Cortex of kidney (tissue), 1 donor: ENCODE data around the gene SPOCD1.

Experiments used
- DNase-seq: peaks from one replicate; lab custom pipeline; 2025; lab: John Stamatoyannopoulos, UW

Gene SPOCD1

GRCh38 chr1:31771891-31772668 lies 43.7 kb downstream of the SPOCD1 start:
- no peak for DNase-seq

GRCh38 chr1:31769720-31770390 lies 46.0 kb downstream of the SPOCD1 start:
- no peak for DNase-seq

GRCh38 chr1:31768939-31769704 lies 46.7 kb downstream of the SPOCD1 start:
- no peak for DNase-seq

GRCh38 chr1:31768407-31768907 lies 47.4 kb downstream of the SPOCD1 start:
- no peak for DNase-seq

GRCh38 chr1:31767225-31767624 lies 48.6 kb downstream of the SPOCD1 start:
- no peak for DNase-seq

GRCh38 chr1:31765516-31765915 lies 50.3 kb downstream of the SPOCD1 start:
- DNase-seq = no peak

GRCh38 chr1:31765041-31765467 lies 50.8 kb downstream of the SPOCD1 start:
- no peak for DNase-seq

GRCh38 chr1:31764312-31765040 lies 51.3 kb downstream of the SPOCD1 start, which contains the start of gene ADGRB2:
TSS of gene ADGRB2 (minus strand) at chr1:31764340. CDS start at chr1:31757221, 7,119 bp downstream.
- no peak for DNase-seq

- DNase-seq = no peak
These were observed 52.0 kb downstream of the SPOCD1 start for GRCh38 chr1:31763671-31764311.

GRCh38 chr1:31762726-31763670 lies 52.8 kb downstream of the SPOCD1 start:
- no peak for DNase-seq

GRCh38 chr1:31762323-31762722 lies 53.5 kb downstream of the SPOCD1 start:
- no peak for DNase-seq

GRCh38 chr1:31761883-31762282 lies 53.9 kb downstream of the SPOCD1 start:
- DNase-seq = no peak

- DNase-seq = no peak
These were observed 55.1 kb downstream of the SPOCD1 start for GRCh38 chr1:31760471-31761470.

GRCh38 chr1:31759298-31760023 lies 56.4 kb downstream of the SPOCD1 start:
- no peak for DNase-seq

GRCh38 chr1:31758823-31759222 lies 57.0 kb downstream of the SPOCD1 start:
- no peak for DNase-seq

GRCh38 chr1:31757989-31758388 lies 57.8 kb downstream of the SPOCD1 start:
- no peak for DNase-seq

- no peak for DNase-seq
These were observed 58.6 kb downstream of the SPOCD1 start for GRCh38 chr1:31757204-31757679.

GRCh38 chr1:31756578-31756977 lies 59.2 kb downstream of the SPOCD1 start:
- DNase-seq = no peak
